Sigmoid colon (tissue), 7 donors: ENCODE data around the gene QRICH1. TPM values are rescaled to one million over a fixed set of nuclear protein-coding genes. Genes with fewer than 3 reads are reported as not detected.
"Not testable (repeated sequence)": the region's sequence is repeated elsewhere in the genome, so short reads cannot be mapped to it uniquely, and the experiment has no call there.

Experiments used
- DNase-seq: peaks from one replicate; pipeline ENCODE4 v3.0.0-alpha.2; 2019
- H3K27ac ChIP-seq, 4 donors: fragments of 200-600 bp; sonication (generic); one replicate each; pipeline ENCODE4 v1.5.1; 2016 to 2019; ENCODE audit warnings: mild to moderate bottlenecking in 1 of 4
- H3K27me3 ChIP-seq, 3 donors: fragments of 200-600 bp; sonication (generic); one replicate each; pipeline ENCODE4 v1.5.1; 2019; ENCODE audit warnings: mild to moderate bottlenecking in 1 of 3
- H3K36me3 ChIP-seq, 4 donors: fragments of 200-600 bp; sonication (generic); one replicate each; pipeline ENCODE4 v1.5.1; 2016 to 2019
- H3K4me1 ChIP-seq, 4 donors: fragments of 200-600 bp; sonication (generic); one replicate each; pipeline ENCODE4 v1.5.1; 2017 to 2019
- H3K4me3 ChIP-seq, 4 donors: fragments of 200-600 bp; sonication (generic); one replicate each; pipeline ENCODE4 v1.5.1; 2017 to 2019; ENCODE audit warnings: mild to moderate bottlenecking in 2 of 4, moderate library complexity in 1 of 4
- H3K9me3 ChIP-seq, 4 donors: fragments of 200-600 bp in 3 of 4; sonication (generic) in 3 of 4; one replicate each; pipeline versions ENCODE4 v1.5.1 to v1.6.1; 2013 to 2019
- EP300 ChIP-seq, 4 donors: sonication (generic); formaldehyde crosslinking; IDR thresholded peaks; one replicate each; pipeline ENCODE4 v1.6.1; 2017; ENCODE audit warnings: antibody characterized with exemption in 4 of 4
- POLR2A ChIP-seq, 2 donors: fragments of 450-650 bp; IDR thresholded peaks; one replicate each; pipeline ENCODE4 v1.6.1; 2016; ENCODE audit warnings: antibody characterized with exemption in 2 of 2, mild to moderate bottlenecking in 2 of 2, moderate library complexity in 2 of 2
- POLR2AphosphoS5 ChIP-seq, 4 donors: sonication (generic); formaldehyde crosslinking; IDR thresholded peaks; one replicate each; pipeline ENCODE4 v1.6.1; 2017; ENCODE audit warnings: antibody characterized with exemption in 4 of 4
- WGBS, 2 donors: extraction: QIAGEN DNeasy Blood & Tissue Kit; methylation state at CpG; one replicate each; pipeline ENCODE4 v1.1.7; 2013; 5-methylcytosine and 5-hydroxymethylcytosine counted together
- intact Hi-C: fragments of 100-400 bp; cut with DNase I; formaldehyde crosslinking; loops from one replicate; pipeline ENCODE4 v1.15.1; 2023
- polyA plus RNA-seq, 3 donors: library from polyadenylated mRNA; stranded (reverse); fragments of 200-250 nt; gene quantifications; one replicate each; pipeline ENCODE4 v1.2.3, GENCODE V29; 2013
- total RNA-seq, 4 donors: library from RNA; depleted of rRNA; stranded (reverse); fragments of >200 nt; gene quantifications; one replicate each; pipeline ENCODE4 v1.1.0, GENCODE V29; 2016
- TF ChIP-seq, protein P1 (sequence below), 4 experiments: fragments of 450-650 bp in 3 of 4; fragments of 200-600 bp in 1 of 4; IDR thresholded peaks; one replicate each; pipeline ENCODE4 v1.5.1; 2016 to 2019; ENCODE audit warnings: antibody characterized with exemption in 4 of 4, mild to moderate bottlenecking in 3 of 4, moderate library complexity in 2 of 4
- donor health status: healthy with polysubstance abuse.
- donor health status: Bipolar disorder and iron deficiency.
- donor health status: healthy.

QRICH1 gene
- total and polyA plus RNA-seq, 7 donors, result 16.8 to 255 (median 68.4) TPM

DNA sequence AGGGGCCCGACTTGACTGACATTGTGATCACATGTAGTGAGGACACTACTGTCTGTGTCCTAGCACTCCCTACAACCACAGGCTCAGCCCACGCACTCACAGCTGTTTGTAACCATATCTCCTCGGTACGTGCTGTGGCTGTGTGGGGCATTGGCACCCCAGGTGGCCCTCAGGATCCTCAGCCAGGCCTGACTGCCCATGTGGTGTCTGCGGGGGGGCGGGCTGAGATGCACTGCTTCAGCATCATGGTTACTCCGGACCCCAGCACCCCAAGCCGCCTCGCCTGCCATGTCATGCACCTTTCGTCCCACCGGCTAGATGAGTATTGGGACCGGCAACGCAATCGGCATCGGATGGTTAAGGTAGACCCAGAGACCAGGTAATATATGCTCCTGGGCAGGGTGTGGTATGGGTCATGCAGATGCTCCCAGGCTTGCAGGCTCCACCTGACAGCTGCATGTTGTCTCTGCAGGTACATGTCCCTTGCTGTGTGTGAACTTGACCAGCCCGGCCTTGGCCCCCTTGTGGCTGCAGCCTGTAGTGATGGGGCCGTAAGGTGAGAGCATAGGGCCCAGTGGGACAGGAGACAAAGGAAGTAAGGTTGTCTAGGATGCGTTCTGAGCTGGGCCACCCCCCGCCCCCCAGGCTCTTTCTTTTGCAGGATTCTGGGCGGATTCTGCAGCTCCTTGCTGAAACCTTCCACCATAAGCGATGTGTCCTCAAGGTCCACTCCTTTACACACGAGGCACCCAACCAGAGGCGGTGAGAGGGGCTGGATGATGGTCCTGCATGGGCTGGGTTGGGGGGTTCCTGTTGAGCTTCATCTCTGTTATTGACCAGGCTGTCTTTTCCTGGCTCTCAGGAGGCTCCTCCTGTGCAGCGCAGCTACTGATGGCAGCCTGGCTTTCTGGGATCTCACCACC lies 79.9 kb downstream of the QRICH1 start:
- Histone ChIP-seq H3K4me3 (no peak overlapping the region), H3K27ac (no peak overlapping the region), H3K9me3 (no peaks in the 10 kb centered on the region), H3K36me3 (peaks cover 0 to 53% (median 34%) of the 10 kb centered on the region in 4 donors), H3K27me3 (no peaks in the 10 kb centered on the region), H3K4me1 (peaks cover 0 to 40% (median 29%) of the 10 kb centered on the region in 4 donors)
- no peak for DNase-seq
- intact Hi-C loops, result no loop called here
- WGBS, 2 donors, result 83 to 86% methylated on average over 24 of the region's 24 CpGs
- TF ChIP-seq, protein P1, sequence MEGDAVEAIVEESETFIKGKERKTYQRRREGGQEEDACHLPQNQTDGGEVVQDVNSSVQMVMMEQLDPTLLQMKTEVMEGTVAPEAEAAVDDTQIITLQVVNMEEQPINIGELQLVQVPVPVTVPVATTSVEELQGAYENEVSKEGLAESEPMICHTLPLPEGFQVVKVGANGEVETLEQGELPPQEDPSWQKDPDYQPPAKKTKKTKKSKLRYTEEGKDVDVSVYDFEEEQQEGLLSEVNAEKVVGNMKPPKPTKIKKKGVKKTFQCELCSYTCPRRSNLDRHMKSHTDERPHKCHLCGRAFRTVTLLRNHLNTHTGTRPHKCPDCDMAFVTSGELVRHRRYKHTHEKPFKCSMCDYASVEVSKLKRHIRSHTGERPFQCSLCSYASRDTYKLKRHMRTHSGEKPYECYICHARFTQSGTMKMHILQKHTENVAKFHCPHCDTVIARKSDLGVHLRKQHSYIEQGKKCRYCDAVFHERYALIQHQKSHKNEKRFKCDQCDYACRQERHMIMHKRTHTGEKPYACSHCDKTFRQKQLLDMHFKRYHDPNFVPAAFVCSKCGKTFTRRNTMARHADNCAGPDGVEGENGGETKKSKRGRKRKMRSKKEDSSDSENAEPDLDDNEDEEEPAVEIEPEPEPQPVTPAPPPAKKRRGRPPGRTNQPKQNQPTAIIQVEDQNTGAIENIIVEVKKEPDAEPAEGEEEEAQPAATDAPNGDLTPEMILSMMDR (IDR thresholded peaks at IDR 0.05), result peak in 3 of 4 experiments; percentile 31 to 38 (median 33)
- no peak for TF ChIP-seq EP300 (IDR thresholded peaks at IDR 0.05)

DNA sequence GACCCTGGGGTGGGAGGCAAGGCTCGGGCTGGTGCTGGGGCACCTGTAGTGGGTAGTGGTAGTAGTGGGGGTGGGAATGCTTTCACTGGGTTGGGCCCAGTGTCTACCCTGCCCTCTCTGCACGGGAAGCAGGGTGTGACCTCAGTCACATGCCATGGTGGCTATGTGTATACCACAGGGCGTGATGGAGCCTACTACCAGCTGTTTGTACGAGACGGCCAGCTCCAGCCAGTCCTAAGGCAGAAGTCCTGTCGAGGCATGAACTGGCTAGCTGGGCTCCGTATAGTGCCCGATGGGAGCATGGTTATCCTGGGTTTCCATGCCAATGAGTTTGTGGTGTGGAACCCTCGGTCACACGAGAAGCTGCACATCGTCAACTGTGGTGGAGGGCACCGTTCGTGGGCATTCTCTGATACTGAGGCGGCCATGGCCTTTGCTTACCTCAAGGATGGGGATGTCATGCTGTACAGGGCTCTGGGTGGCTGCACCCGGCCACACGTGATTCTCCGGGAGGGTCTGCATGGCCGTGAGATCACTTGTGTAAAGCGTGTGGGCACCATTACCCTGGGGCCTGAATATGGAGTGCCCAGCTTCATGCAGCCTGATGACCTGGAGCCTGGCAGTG lies 80.6 kb downstream of the QRICH1 start:
- no peak overlapping the region for H3K4me3 ChIP-seq
- peak overlapping the region in 1 of 4 donors; percentile 18 for H3K27ac ChIP-seq
- H3K27me3 ChIP-seq, result no peaks in the 10 kb centered on the region
- TF ChIP-seq EP300 (IDR thresholded peaks at IDR 0.05) (no peak), POLR2A (IDR thresholded peaks at IDR 0.05) (no peak), POLR2AphosphoS5 (IDR thresholded peaks at IDR 0.05) (no peak)
- TF ChIP-seq, protein P1 (IDR thresholded peaks at IDR 0.05), result no peak
- peaks cover 0 to 56% (median 34%) of the 10 kb centered on the region in 4 donors for H3K36me3 ChIP-seq
- intact Hi-C loops, result no loop called here
- peaks cover 0 to 42% (median 32%) of the 10 kb centered on the region in 4 donors for H3K4me1 ChIP-seq
- WGBS, 2 donors, result 81 to 86% methylated on average over 19 of the region's 19 CpGs
- DNase-seq, result no peak
- H3K9me3 ChIP-seq, result no peaks in the 10 kb centered on the region

DNA sequence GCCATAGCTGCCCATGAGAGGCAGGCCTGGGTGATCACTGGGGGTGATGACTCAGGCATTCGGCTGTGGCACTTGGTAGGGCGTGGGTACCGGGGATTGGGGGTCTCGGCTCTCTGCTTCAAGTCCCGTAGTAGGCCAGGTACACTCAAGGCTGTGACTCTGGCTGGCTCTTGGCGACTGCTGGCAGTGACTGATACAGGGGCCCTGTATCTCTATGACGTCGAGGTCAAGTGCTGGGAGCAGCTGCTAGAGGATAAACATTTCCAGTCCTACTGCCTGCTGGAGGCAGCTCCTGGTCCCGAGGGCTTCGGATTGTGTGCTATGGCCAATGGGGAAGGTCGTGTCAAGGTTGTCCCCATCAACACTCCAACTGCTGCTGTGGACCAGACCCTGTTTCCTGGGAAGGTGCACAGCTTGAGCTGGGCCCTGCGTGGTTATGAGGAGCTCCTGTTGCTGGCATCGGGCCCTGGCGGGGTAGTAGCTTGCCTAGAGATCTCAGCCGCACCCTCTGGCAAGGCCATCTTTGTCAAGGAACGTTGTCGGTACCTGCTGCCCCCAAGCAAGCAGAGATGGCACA lies 81.3 kb downstream of the QRICH1 start:
- H3K4me3 ChIP-seq, result no peak overlapping the region
- no peaks in the 10 kb centered on the region for H3K27me3 ChIP-seq
- peaks cover 0 to 56% (median 34%) of the 10 kb centered on the region in 4 donors for H3K36me3 ChIP-seq
- 77 to 84% methylated on average over 17 of the region's 17 CpGs for WGBS, 2 donors
- TF ChIP-seq, protein P1 (IDR thresholded peaks at IDR 0.05), result no peak
- TF ChIP-seq POLR2A (IDR thresholded peaks at IDR 0.05) (no peak), POLR2AphosphoS5 (IDR thresholded peaks at IDR 0.05) (no peak), EP300 (IDR thresholded peaks at IDR 0.05) (no peak)
- peak overlapping the region in 2 of 4 donors; percentile 6 to 18 for H3K27ac ChIP-seq
- DNase-seq, result peak; percentile 73
- H3K9me3 ChIP-seq, result no peaks in the 10 kb centered on the region
- peaks cover 0 to 41% (median 32%) of the 10 kb centered on the region in 4 donors for H3K4me1 ChIP-seq
- intact Hi-C loops, result no loop called here

DNA sequence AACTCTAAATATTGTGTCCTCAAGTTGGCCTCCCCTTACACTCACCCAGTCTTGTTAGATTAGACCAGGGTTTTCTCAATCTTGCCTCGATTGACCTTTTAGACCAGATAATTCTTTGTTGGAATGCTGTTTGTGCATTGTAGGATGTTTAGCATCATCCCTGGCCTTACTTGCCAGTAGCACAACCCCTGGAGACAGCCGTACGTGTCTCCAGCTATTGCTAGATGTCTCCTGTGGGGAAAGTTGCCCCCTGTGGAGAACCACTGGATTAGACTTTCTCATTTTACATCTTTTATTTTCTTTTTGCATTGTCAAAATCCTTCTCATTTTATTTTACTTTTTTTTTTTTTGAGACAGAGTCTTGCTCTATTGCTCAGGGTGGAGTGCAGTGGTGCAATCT lies 84.5 kb downstream of the QRICH1 start:
- H3K36me3 ChIP-seq, result peaks cover 0 to 34% (median 14%) of the 10 kb centered on the region in 4 donors
- no peak overlapping the region for H3K27ac ChIP-seq
- no peak for TF ChIP-seq POLR2AphosphoS5 (IDR thresholded peaks at IDR 0.05)
- no peak for TF ChIP-seq POLR2A (IDR thresholded peaks at IDR 0.05)
- TF ChIP-seq, protein P1 (IDR thresholded peaks at IDR 0.05), result no peak
- no peak for TF ChIP-seq EP300 (IDR thresholded peaks at IDR 0.05)
- no peak overlapping the region for H3K4me3 ChIP-seq
- H3K9me3 ChIP-seq, result no peaks in the 10 kb centered on the region
- no peak for DNase-seq
- WGBS, 2 donors, result 82 to 85% methylated on average over 3 of the region's 3 CpGs
- intact Hi-C loops, result no loop called here
- peaks cover 0 to 45% (median 31%) of the 10 kb centered on the region in 4 donors for H3K4me1 ChIP-seq
- H3K27me3 ChIP-seq, result no peaks in the 10 kb centered on the region

DNA sequence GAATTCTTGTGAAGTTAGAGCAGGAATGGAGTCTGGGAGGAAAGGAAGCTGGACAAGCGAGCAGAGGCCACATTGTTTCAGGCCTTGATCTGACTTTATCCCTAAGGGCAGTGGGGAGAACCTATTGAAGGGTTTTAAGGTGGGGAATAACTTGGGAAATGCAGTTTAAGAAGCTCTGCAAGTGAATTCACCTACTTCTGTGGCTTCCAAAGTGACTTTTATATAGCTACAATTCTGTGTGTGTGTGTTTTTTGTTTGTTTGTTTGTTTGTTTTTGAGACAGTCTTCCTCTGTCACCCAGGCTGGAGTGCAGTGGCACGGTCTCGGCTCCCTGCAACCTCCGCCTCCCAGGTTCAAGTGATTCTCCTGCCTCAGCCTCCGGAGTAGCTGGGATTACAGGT lies 85.2 kb downstream of the QRICH1 start:
- peak overlapping the region in 2 of 4 donors; percentile 55 to 70 for H3K4me3 ChIP-seq
- intact Hi-C loops, result not testable (repeated sequence)
- WGBS, 2 donors, result 91% methylated on average over 5 of the region's 5 CpGs

More for the DNA sequence above, 85.2 kb downstream of the QRICH1 start:
- Histone ChIP-seq H3K4me1 (peaks cover 0 to 45% (median 31%) of the 10 kb centered on the region in 4 donors), H3K36me3 (peaks cover 0 to 28% (median 6%) of the 10 kb centered on the region in 4 donors), H3K27ac (peak overlapping the region; percentile 87 to 99 (median 94))
- H3K9me3 ChIP-seq, H3K27me3 ChIP-seq, DNase-seq: not testable (repeated sequence)
